Hypothalamus (tissue), 51 donors: Measurements from ENCODE around the gene ERFE.

Source experiments
- DNase-seq, 51 donors: peaks; one replicate each; lab custom pipeline; 2025; lab: John Stamatoyannopoulos, UW

ERFE gene

GRCh38 chr2:238202326-238203093, 43.7 kb downstream of the ERFE start:
- DNase-seq = peak in 1 of 51 donors; percentile 24

- peak; percentile 34 to 92 (median 80) for DNase-seq
Measured at GRCh38 chr2:238203094-238203972, 44.6 kb downstream of the ERFE start, which contains the start of gene ILKAP. TSS of gene ILKAP (minus strand) at chr2:238203695. CDS start at chr2:238203553, 142 bp downstream.

- no peak for DNase-seq
Measured at GRCh38 chr2:238203973-238204683, 45.4 kb downstream of the ERFE start.

GRCh38 chr2:238207006-238207405, 48.2 kb downstream of the ERFE start:
- no peak for DNase-seq

GRCh38 chr2:238216651-238217184, 57.9 kb downstream of the ERFE start:
- peak in 45 of 51 donors; percentile 26 to 94 (median 76) for DNase-seq
